Kidney tubule cell (primary cell): ENCODE data around the gene TAS1R3.

Experiments
- DNase-seq: peaks from one replicate; pipeline ENCODE4 v3.0.0-alpha.2; 2018; ENCODE audit warnings: low spot score

TAS1R3 gene

GRCh38 chr1:1324084-1324523 lies 7.0 kb upstream of the TAS1R3 start:
- no peak for DNase-seq

- peak; percentile 93 for DNase-seq
These were observed 6.4 kb upstream of the TAS1R3 start, which contains the start of the genes CPTP and INTS11 for GRCh38 chr1:1324524-1325287. CPTP (plus strand) TSS chr1:1324802; CDS start chr1:1326911, 2,109 bp downstream. INTS11 (minus strand) TSS chr1:1324660; CDS start chr1:1324608, 52 bp downstream.

GRCh38 chr1:1325288-1326074 lies 5.6 kb upstream of the TAS1R3 start:
- DNase-seq = peak; percentile 51

- DNase-seq = no peak
These were observed 4.9 kb upstream of the TAS1R3 start for GRCh38 chr1:1326075-1326605.

- no peak for DNase-seq
These were observed 3.8 kb upstream of the TAS1R3 start for GRCh38 chr1:1327291-1327690.

- no peak for DNase-seq
These were observed 2.8 kb upstream of the TAS1R3 start for GRCh38 chr1:1328254-1328653.

- no peak for DNase-seq
These were observed 1.5 kb upstream of the TAS1R3 start for GRCh38 chr1:1329304-1330210.

GRCh38 chr1:1330366-1331067 lies 563 bp upstream of the TAS1R3 start:
- DNase-seq = no peak

- DNase-seq = no peak
These were observed 1.1 kb downstream of the TAS1R3 start for GRCh38 chr1:1332031-1332755.

- no peak for DNase-seq
These were observed 1.8 kb downstream of the TAS1R3 start for GRCh38 chr1:1332774-1333480.

GRCh38 chr1:1333551-1334241 lies 2.6 kb downstream of the TAS1R3 start:
- no peak for DNase-seq

GRCh38 chr1:1334835-1335234 lies 3.8 kb downstream of the TAS1R3 start:
- DNase-seq = no peak

- DNase-seq = no peak
These were observed 4.2 kb downstream of the TAS1R3 start for GRCh38 chr1:1335283-1335682.

- DNase-seq = no peak
These were observed 4.7 kb downstream of the TAS1R3 start for GRCh38 chr1:1335792-1336248.

- DNase-seq = no peak
These were observed 5.4 kb downstream of the TAS1R3 start for GRCh38 chr1:1336446-1336845.

GRCh38 chr1:1336931-1337792 lies 6.1 kb downstream of the TAS1R3 start:
- DNase-seq = no peak

- DNase-seq = no peak
These were observed 6.7 kb downstream of the TAS1R3 start for GRCh38 chr1:1337793-1338147.

GRCh38 chr1:1338278-1338677 lies 7.2 kb downstream of the TAS1R3 start:
- no peak for DNase-seq
